SK-N-SH (cell line): ENCODE results near the gene GPR61. TPM values are rescaled to one million over a fixed set of nuclear protein-coding genes. Genes with fewer than 3 reads are reported as not detected.

Source experiments
- CTCF ChIA-PET: fragments of 300-600, 350-600 bp; formaldehyde crosslinking; extraction: SDS; loops from one replicate; lab custom pipeline; 2021; lab: Yijun Ruan, JAX
- POLR2A ChIA-PET: fragments of 350-600 bp; sonication (Branson Sonifier 250); formaldehyde crosslinking; extraction: SDS; loops from one replicate; lab custom pipeline; 2020; ENCODE audit warnings: antibody characterized with exemption, inconsistent platforms; lab: Yijun Ruan, JAX
- DNase-seq: peaks from one replicate; pipeline ENCODE4 v3.0.0; 2012
- H2AFZ ChIP-seq: fragments of 200-600 bp; sonication (generic); 2 replicates; pipeline ENCODE4 v1.8.1; 2016; ENCODE audit warnings: antibody characterized with exemption, mild to moderate bottlenecking, low read depth
- H3F3A ChIP-seq: fragments of 200-600 bp; sonication (generic); replicated peaks from 2 replicates; pipeline ENCODE3; 2016; ENCODE audit warnings: antibody characterized with exemption, mild to moderate bottlenecking; ENCODE audit not compliant: insufficient read depth
- H3K27ac ChIP-seq, 2 experiments: fragments of 200-500 bp in 1 of 2; fragments of 200-600 bp in 1 of 2; sonication (Bioruptor generic) in 1 of 2; sonication (generic), shearing (Covaris generic) in 1 of 2; 2 replicates each; pipeline versions ENCODE4 v1.5.1 to v1.6.1; 2014 to 2016; ENCODE audit warnings: low read depth in 2 of 2, inconsistent platforms in 1 of 2, low read length in 1 of 2, mild to moderate bottlenecking in 1 of 2, mixed read lengths in 1 of 2
- H3K27me3 ChIP-seq: fragments of 200-600 bp; sonication (generic), shearing (Covaris generic); 2 replicates; pipeline ENCODE4 v1.6.1; 2016; ENCODE audit warnings: mixed run types; ENCODE audit not compliant: insufficient read depth
- H3K36me3 ChIP-seq, 2 experiments: fragments of 200-500 bp in 1 of 2; fragments of 200-600 bp in 1 of 2; sonication (Bioruptor generic) in 1 of 2; sonication (generic) in 1 of 2; replicated peaks in 1 of 2; 2 replicates each; pipeline versions ENCODE3 to v1.5.1; 2014 to 2016; ENCODE audit warnings: low read length in 1 of 2, mild to moderate bottlenecking in 1 of 2; ENCODE audit not compliant: insufficient read depth in 2 of 2, control insufficient read depth in 1 of 2
- H3K4me1 ChIP-seq, 2 experiments: fragments of 200-500 bp in 1 of 2; fragments of 200-600 bp in 1 of 2; sonication (Bioruptor generic) in 1 of 2; sonication (generic), shearing (Covaris generic) in 1 of 2; 2 replicates each; pipeline versions ENCODE4 v1.5.1 to v1.6.1; 2014 to 2016; ENCODE audit warnings: low read depth in 1 of 2, low read length in 1 of 2, mixed run types in 1 of 2; ENCODE audit not compliant: insufficient read depth in 2 of 2, control insufficient read depth in 1 of 2
- H3K4me2 ChIP-seq: fragments of 200-600 bp; sonication (generic), shearing (Covaris generic); 2 replicates; pipeline ENCODE4 v1.6.1; 2017; ENCODE audit warnings: mixed run types
- H3K4me3 ChIP-seq, 2 experiments: fragments of 200-500 bp in 1 of 2; fragments of 200-600 bp in 1 of 2; sonication (Bioruptor generic) in 1 of 2; sonication (generic), shearing (Covaris generic) in 1 of 2; 2 replicates each; pipeline versions ENCODE4 v1.5.1 to v1.8.1; 2014 to 2016; ENCODE audit warnings: low read depth in 2 of 2, inconsistent platforms in 1 of 2, low read length in 1 of 2, mild to moderate bottlenecking in 1 of 2, mixed read lengths in 1 of 2, moderate library complexity in 1 of 2
- H3K79me2 ChIP-seq: fragments of 200-600 bp; sonication (generic); 2 replicates; pipeline ENCODE4 v1.8.1; 2017; ENCODE audit warnings: mild to moderate bottlenecking; ENCODE audit not compliant: insufficient read depth
- H3K9ac ChIP-seq: fragments of 200-600 bp; sonication (generic); 2 replicates; pipeline ENCODE4 v1.6.1; 2017; ENCODE audit warnings: mixed run types
- H3K9me2 ChIP-seq: fragments of 200-600 bp; sonication (generic); 2 replicates; pipeline ENCODE4 v1.6.1; 2017; ENCODE audit warnings: mixed run types
- H3K9me3 ChIP-seq: fragments of 200-600 bp; sonication (generic); 2 replicates; pipeline ENCODE4 v1.6.1; 2017; ENCODE audit warnings: mixed run types, mild to moderate bottlenecking, moderate library complexity
- H4K20me1 ChIP-seq: fragments of 200-600 bp; sonication (generic); 2 replicates; pipeline ENCODE4 v1.6.1; 2017; ENCODE audit warnings: mild to moderate bottlenecking, mixed run types; ENCODE audit not compliant: insufficient read depth
- CTCF ChIP-seq: fragments of 200-600 bp; sonication (generic); IDR thresholded peaks from 2 replicates; pipeline ENCODE4 v1.6.1; 2017; ENCODE audit warnings: antibody characterized with exemption, mild to moderate bottlenecking, moderate library complexity
- FOXM1 ChIP-seq: IDR thresholded peaks from 2 replicates; pipeline ENCODE4 v1.4.0; 2012; ENCODE audit warnings: low read depth, mild to moderate bottlenecking
- POLR2AphosphoS5 ChIP-seq: IDR thresholded peaks from 2 replicates; pipeline ENCODE4 v1.6.1; 2012; ENCODE audit warnings: low read depth, low read length
- RAD21 ChIP-seq: IDR thresholded peaks from 2 replicates; pipeline ENCODE4 v1.6.1; 2012; ENCODE audit warnings: mild to moderate bottlenecking, low read length
- RCOR1 ChIP-seq: fragments of 150-350 bp; IDR thresholded peaks from 2 replicates; pipeline ENCODE4 v1.6.1; 2017; ENCODE audit warnings: antibody characterized with exemption, low read length
- SMC3 ChIP-seq: IDR thresholded peaks from 2 replicates; pipeline ENCODE4 v1.6.1; 2012; ENCODE audit warnings: low read depth, low read length, improper control_type of control experiment
- TAF1 ChIP-seq: IDR thresholded peaks from 2 replicates; pipeline ENCODE4 v1.6.1; 2012; ENCODE audit warnings: low read depth, mild to moderate bottlenecking, low read length, moderate library complexity, borderline replicate concordance
- ZBTB33 ChIP-seq: IDR thresholded peaks from 2 replicates; pipeline ENCODE4 v1.4.0; 2012; ENCODE audit warnings: low read depth, borderline replicate concordance
- WGBS: methylation state at CpG from one replicate; pipeline ENCODE4 v1.1.6; 2017; ENCODE audit warnings: low lambda C conversion rate; 5-methylcytosine and 5-hydroxymethylcytosine counted together
- polyA plus RNA-seq, 3 experiments: library from polyadenylated mRNA; depleted of rRNA; stranded (reverse); fragments of >200 nt; gene quantifications; 2 replicates each; pipeline ENCODE4 v1.2.3, GENCODE V29; 2012
- TF ChIP-seq, protein P1 (sequence below): fragments of 150-350 bp; IDR thresholded peaks from 2 replicates; pipeline ENCODE4 v1.6.1; 2017; ENCODE audit warnings: antibody characterized with exemption, low read length, low read depth, borderline replicate concordance

GPR61 gene
- polyA plus RNA-seq, 1 of the 3 experiments (the other 2 are of a cell fraction) = not detected

DNA sequence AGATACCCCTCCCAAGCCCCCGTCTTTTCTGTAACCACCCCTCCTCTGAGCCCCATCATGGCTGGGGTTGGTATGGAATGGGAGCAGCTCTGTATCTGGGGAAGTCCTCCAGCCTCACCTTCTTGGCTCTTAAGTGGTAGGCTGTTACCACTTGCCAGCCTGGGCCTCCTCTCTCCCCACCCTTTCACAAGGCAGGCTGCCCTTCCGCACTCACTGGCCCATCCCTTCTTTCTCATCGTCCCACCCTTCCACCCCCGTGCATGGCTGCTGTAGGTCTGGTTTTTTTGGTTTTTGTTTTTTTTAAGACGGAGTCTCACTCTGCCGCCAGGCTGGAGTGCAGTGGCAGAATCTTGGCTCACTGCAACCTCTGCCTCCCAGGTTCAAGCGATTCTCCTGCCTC, 40.6 kb upstream of the GPR61 start:
- no peak overlapping the region for H3K9ac ChIP-seq
- H3K4me1 ChIP-seq = peaks cover 0 to 19% of the 10 kb centered on the region in 2 experiments; a peak in 2 of 4 replicates
- no peak overlapping the region for H3K4me3 ChIP-seq
- no peaks in the 10 kb centered on the region for H3K9me3 ChIP-seq
- no peaks in the 10 kb centered on the region for H3K9me2 ChIP-seq
- no peaks in the 10 kb centered on the region for H3F3A ChIP-seq
- ChIA-PET POLR2A (interaction anchor here (0.9 to 3.3 kb wide), 3 partner anchors 10 to 33 kb away, joined by 3 to 13 read pairs (median 3); partner anchors contain the start of gene AMIGO1), CTCF (interaction anchor here (0.7 to 40.2 kb wide), 18 partner anchors 9 to 274 kb away, joined by 3 to 1710 read pairs (median 6); partner anchors contain the start of genes AMIGO1, ATXN7L2, CYB561D1 and GPR61)
- DNase-seq = no peak
- H3K36me3 ChIP-seq = peaks cover 5 to 17% of the 10 kb centered on the region in 2 experiments
- TF ChIP-seq RCOR1 (no peak), POLR2AphosphoS5 (no peak), TAF1 (no peak), ZBTB33 (no peak), RAD21 (no peak)
- TF ChIP-seq, protein P1, sequence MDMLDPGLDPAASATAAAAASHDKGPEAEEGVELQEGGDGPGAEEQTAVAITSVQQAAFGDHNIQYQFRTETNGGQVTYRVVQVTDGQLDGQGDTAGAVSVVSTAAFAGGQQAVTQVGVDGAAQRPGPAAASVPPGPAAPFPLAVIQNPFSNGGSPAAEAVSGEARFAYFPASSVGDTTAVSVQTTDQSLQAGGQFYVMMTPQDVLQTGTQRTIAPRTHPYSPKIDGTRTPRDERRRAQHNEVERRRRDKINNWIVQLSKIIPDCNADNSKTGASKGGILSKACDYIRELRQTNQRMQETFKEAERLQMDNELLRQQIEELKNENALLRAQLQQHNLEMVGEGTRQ = no peak
- H3K4me2 ChIP-seq = no peak overlapping the region
- no peak overlapping the region for H2AFZ ChIP-seq
- 91% methylated on average over 7 of the region's 7 CpGs for WGBS
- H3K79me2 ChIP-seq = peaks cover 19% of the 10 kb centered on the region
- no peaks in the 10 kb centered on the region for H3K27me3 ChIP-seq
- H3K27ac ChIP-seq = no peak overlapping the region
- no peaks in the 10 kb centered on the region for H4K20me1 ChIP-seq

- Histone ChIP-seq H3K4me1 (peaks cover 0 to 17% of the 10 kb centered on the region in 2 experiments; a peak in 1 of 4 replicates), H3K9me3 (no peaks in the 10 kb centered on the region), H3K27ac (no peak overlapping the region; a peak in 1 of 4 replicates), H3K4me3 (no peak overlapping the region), H3F3A (no peaks in the 10 kb centered on the region), H3K9me2 (no peaks in the 10 kb centered on the region), H4K20me1 (no peaks in the 10 kb centered on the region), H3K4me2 (no peak overlapping the region), H3K27me3 (no peaks in the 10 kb centered on the region), H3K9ac (no peak overlapping the region), H3K79me2 (peaks cover 13% of the 10 kb centered on the region), H2AFZ (no peak overlapping the region), H3K36me3 (peaks cover 5 to 17% of the 10 kb centered on the region in 2 experiments)
- POLR2A ChIA-PET = interaction anchor here (1.1 to 3.3 kb wide), 2 partner anchors 9 to 30 kb away, joined by 3 to 13 read pairs; partner anchors contain the start of gene AMIGO1
- TF ChIP-seq CTCF (peak; percentile 55), SMC3 (peak; percentile 24), RAD21 (peak; percentile 24; the same call in 1 of the 2 replicates), FOXM1 (no peak)
- CTCF ChIA-PET = interaction anchor here (0.7 to 40.2 kb wide), 11 partner anchors 8 to 275 kb away, joined by 3 to 1710 read pairs (median 13); partner anchors contain the start of genes AMIGO1, ATXN7L2, CYB561D1 and GPR61
- WGBS = 78% methylated on average over 4 of the region's 4 CpGs
- DNase-seq = peak; percentile 42
These were observed 39.8 kb upstream of the GPR61 start for GRCh38 chr1:109499661-109500536.
